ENCODE data around the gene ATP7B.

Gene ATP7B

DNA sequence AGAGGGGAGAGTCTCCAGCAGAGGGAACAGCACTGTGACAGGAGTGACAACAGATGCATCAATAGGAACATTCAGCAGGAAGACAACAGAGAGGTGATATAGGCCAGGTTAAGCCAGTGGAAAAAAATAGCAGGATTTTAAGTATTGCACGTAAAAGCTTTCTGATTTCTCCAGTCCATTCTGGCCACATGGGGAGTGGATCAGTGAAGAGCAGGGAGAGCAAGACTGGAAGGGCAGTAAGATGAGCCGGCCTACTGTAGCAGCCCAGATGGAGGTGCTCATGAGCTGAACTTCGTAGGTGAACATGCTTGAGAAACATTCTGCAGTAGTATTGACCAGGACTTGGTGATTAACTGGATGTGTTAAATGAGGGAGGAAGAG, 15.0 kb upstream of the ATP7B start:
- peaks cover 12 to 36% of the 10 kb centered on the region in 2 donors for H3K36me3 ChIP-seq (ENCODE audit: control insufficient read depth in 1 of 2, insufficient read depth in 2 of 2, low read length in 2 of 2)
- H3K27ac ChIP-seq (ENCODE audit: low read length), result no peak overlapping the region
- no peaks in the 10 kb centered on the region for H3K9me3 ChIP-seq (ENCODE audit: control insufficient read depth in 1 of 2, low read length in 2 of 2)
- no peak overlapping the region for H3K4me3 ChIP-seq (ENCODE audit: low read depth in 1 of 2, low read length in 2 of 2)
- H3K4me1 ChIP-seq (ENCODE audit: control insufficient read depth in 1 of 2, insufficient read depth in 2 of 2, low read length in 2 of 2), result no peaks in the 10 kb centered on the region
- H3K27me3 ChIP-seq (ENCODE audit: low read depth, low read length), result no peaks in the 10 kb centered on the region

GRCh38 chr13:52025475-52026245, 14.4 kb upstream of the ATP7B start:
- Histone ChIP-seq H3K27ac (ENCODE audit: low read length) (no peak overlapping the region), H3K27me3 (ENCODE audit: low read depth, low read length) (no peaks in the 10 kb centered on the region), H3K36me3 (ENCODE audit: control insufficient read depth in 1 of 2, insufficient read depth in 2 of 2, low read length in 2 of 2) (peaks cover 13 to 40% of the 10 kb centered on the region in 2 donors), H3K9me3 (ENCODE audit: control insufficient read depth in 1 of 2, low read length in 2 of 2) (no peaks in the 10 kb centered on the region), H3K4me3 (ENCODE audit: low read depth in 1 of 2, low read length in 2 of 2) (no peak overlapping the region), H3K4me1 (ENCODE audit: control insufficient read depth in 1 of 2, insufficient read depth in 2 of 2, low read length in 2 of 2) (no peaks in the 10 kb centered on the region)

GRCh38 chr13:52024481-52024880, 13.2 kb upstream of the ATP7B start, which contains the start of gene UTP14C:
TSS of gene UTP14C (plus strand) at chr13:52024691. CDS start at chr13:52028805, 4,114 bp downstream.
- peaks cover 21 to 52% of the 10 kb centered on the region in 2 donors for H3K36me3 ChIP-seq (ENCODE audit: control insufficient read depth in 1 of 2, insufficient read depth in 2 of 2, low read length in 2 of 2)

DNA sequence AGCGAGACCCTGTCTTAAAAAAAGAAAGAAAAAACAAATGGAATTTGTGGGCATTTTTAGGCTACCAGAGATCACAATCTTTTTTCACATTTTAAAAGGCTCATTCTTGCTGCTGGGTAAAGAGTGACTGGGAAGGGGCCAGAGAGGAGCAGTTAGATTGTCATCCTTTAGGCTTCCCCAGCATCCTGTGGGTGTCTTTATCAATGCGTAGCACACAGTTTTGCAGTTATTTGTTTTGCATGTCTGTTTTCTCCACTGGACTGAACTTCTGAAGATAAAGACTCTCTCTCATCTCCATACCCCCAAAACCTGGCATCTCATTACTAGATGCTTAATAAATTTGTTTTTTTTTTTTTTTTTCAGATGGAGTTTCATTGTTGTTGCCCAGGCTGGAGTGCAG, 11.1 kb upstream of the ATP7B start:
- Histone ChIP-seq H3K4me1 (ENCODE audit: control insufficient read depth in 1 of 2, insufficient read depth in 2 of 2, low read length in 2 of 2) (no peaks in the 10 kb centered on the region), H3K4me3 (ENCODE audit: low read depth in 1 of 2, low read length in 2 of 2) (no peak overlapping the region), H3K9me3 (ENCODE audit: control insufficient read depth in 1 of 2, low read length in 2 of 2) (no peaks in the 10 kb centered on the region), H3K27ac (ENCODE audit: low read length) (no peak overlapping the region), H3K27me3 (ENCODE audit: low read depth, low read length) (no peaks in the 10 kb centered on the region), H3K36me3 (ENCODE audit: control insufficient read depth in 1 of 2, insufficient read depth in 2 of 2, low read length in 2 of 2) (peaks cover 21 to 56% of the 10 kb centered on the region in 2 donors)

More at GRCh38 chr13:52024481-52024880, 13.2 kb upstream of the ATP7B start, which contains the start of gene UTP14C:
- no peaks in the 10 kb centered on the region for H3K27me3 ChIP-seq (ENCODE audit: low read depth, low read length)
- no peak within 1 kb of the TSS for H3K4me3 ChIP-seq (ENCODE audit: low read depth in 1 of 2, low read length in 2 of 2)
- no peak within 1 kb of the TSS for H3K27ac ChIP-seq (ENCODE audit: low read length)
- no peaks in the 10 kb centered on the region for H3K9me3 ChIP-seq (ENCODE audit: control insufficient read depth in 1 of 2, low read length in 2 of 2)
- no peaks in the 10 kb centered on the region for H3K4me1 ChIP-seq (ENCODE audit: control insufficient read depth in 1 of 2, insufficient read depth in 2 of 2, low read length in 2 of 2)

- no peak overlapping the region for H3K4me3 ChIP-seq (ENCODE audit: low read depth in 1 of 2, low read length in 2 of 2)
- H3K4me1 ChIP-seq (ENCODE audit: control insufficient read depth in 1 of 2, insufficient read depth in 2 of 2, low read length in 2 of 2), result no peaks in the 10 kb centered on the region
- peaks cover 21 to 46% of the 10 kb centered on the region in 2 donors for H3K36me3 ChIP-seq (ENCODE audit: control insufficient read depth in 1 of 2, insufficient read depth in 2 of 2, low read length in 2 of 2)
- H3K27me3 ChIP-seq (ENCODE audit: low read depth, low read length), result no peaks in the 10 kb centered on the region
- H3K27ac ChIP-seq (ENCODE audit: low read length), result no peak overlapping the region
- no peaks in the 10 kb centered on the region for H3K9me3 ChIP-seq (ENCODE audit: control insufficient read depth in 1 of 2, low read length in 2 of 2)
Observed at GRCh38 chr13:52020191-52020590, 8.9 kb upstream of the ATP7B start.

GRCh38 chr13:52016296-52016695, 5.0 kb upstream of the ATP7B start:
- H3K27me3 ChIP-seq (ENCODE audit: low read depth, low read length), result no peaks in the 10 kb centered on the region
- H3K4me3 ChIP-seq (ENCODE audit: low read depth in 1 of 2, low read length in 2 of 2), result no peak overlapping the region
- H3K4me1 ChIP-seq (ENCODE audit: control insufficient read depth in 1 of 2, insufficient read depth in 2 of 2, low read length in 2 of 2), result peaks cover 3 to 18% of the 10 kb centered on the region in 2 donors
- peaks cover 9 to 30% of the 10 kb centered on the region in 2 donors for H3K36me3 ChIP-seq (ENCODE audit: control insufficient read depth in 1 of 2, insufficient read depth in 2 of 2, low read length in 2 of 2)
- H3K9me3 ChIP-seq (ENCODE audit: control insufficient read depth in 1 of 2, low read length in 2 of 2), result no peaks in the 10 kb centered on the region
- no peak overlapping the region for H3K27ac ChIP-seq (ENCODE audit: low read length)

DNA sequence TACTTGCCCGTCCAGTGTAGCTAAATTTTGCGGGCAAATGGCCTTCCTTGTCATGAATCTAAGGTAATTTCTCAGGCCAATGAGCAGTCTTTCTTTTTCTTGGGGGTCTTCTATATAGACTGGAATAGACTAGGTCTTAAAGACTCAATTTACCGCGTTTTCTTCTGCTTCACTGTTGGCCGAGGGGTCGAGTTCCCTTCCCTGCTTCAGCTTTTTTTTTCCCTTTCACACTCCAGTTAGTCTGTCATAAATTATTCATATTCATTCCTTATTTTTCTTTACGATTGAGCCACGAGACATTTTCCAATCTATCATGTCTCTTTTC, 1.2 kb upstream of the ATP7B start:
- no peaks in the 10 kb centered on the region for H3K27me3 ChIP-seq (ENCODE audit: low read depth, low read length)
- peak overlapping the region; percentile 92 for H3K27ac ChIP-seq (ENCODE audit: low read length)
- H3K36me3 ChIP-seq (ENCODE audit: control insufficient read depth in 1 of 2, insufficient read depth in 2 of 2, low read length in 2 of 2), result peaks cover 0 to 1% of the 10 kb centered on the region in 2 donors
- no peaks in the 10 kb centered on the region for H3K9me3 ChIP-seq (ENCODE audit: control insufficient read depth in 1 of 2, low read length in 2 of 2)
- peak overlapping the region; percentile 100 for H3K4me3 ChIP-seq (ENCODE audit: low read depth in 1 of 2, low read length in 2 of 2)
- peaks cover 9 to 24% of the 10 kb centered on the region in 2 donors for H3K4me1 ChIP-seq (ENCODE audit: control insufficient read depth in 1 of 2, insufficient read depth in 2 of 2, low read length in 2 of 2)

DNA sequence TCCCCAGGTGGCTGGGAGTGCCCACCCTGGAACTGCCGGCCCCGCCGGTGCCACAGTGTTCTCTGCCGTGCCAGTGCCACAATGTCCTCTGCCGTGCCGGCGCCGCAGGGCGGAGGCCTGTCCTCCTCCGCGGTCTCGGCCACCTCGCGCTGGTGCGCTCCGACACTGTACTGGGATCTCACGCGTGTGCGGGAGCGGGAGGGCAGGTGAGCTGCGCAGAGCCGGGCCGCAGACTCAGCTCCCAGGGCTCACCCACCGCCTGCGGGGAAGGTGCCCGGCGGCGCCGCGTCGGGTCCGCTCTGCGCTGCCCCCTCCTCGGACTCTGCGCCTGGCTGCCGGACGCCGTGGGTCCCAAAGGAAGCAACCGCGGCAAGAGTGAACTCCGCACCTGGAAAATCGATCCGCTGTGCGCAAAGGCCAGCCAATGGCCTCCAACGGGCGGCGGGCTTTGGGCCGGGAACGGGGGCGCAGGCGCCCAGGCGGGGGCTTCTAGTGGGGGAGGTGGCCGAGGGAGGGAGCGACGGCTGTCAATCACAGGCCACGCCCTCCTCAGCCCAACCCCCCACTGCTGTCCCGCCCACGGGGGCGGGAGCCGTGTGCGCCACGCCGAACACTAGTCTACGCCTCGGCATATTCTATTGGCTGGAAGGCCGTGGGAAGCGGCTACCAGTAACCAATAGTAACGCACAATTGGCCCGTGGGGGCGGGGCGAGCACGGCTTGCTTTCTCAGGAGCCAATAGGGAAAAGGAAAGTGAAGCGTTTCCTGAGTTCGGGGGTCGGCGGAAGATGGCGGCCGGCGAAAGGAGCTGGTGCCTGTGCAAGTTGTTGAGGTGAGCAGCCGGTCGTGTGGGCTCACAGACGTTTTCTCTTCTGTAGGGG, 622 bp upstream of the ATP7B start, which contains the start of gene ALG11:
TSS of gene ALG11 (plus strand) at position 767 of the 880 bp plus-strand sequence. CDS start at position 788, 21 bp downstream.
- Histone ChIP-seq H3K4me3 (ENCODE audit: low read depth in 1 of 2, low read length in 2 of 2) (peak within 1 kb of the TSS; percentile 100), H3K4me1 (ENCODE audit: control insufficient read depth in 1 of 2, insufficient read depth in 2 of 2, low read length in 2 of 2) (peaks cover 9 to 24% of the 10 kb centered on the region in 2 donors), H3K9me3 (ENCODE audit: control insufficient read depth in 1 of 2, low read length in 2 of 2) (no peaks in the 10 kb centered on the region), H3K27me3 (ENCODE audit: low read depth, low read length) (no peaks in the 10 kb centered on the region), H3K27ac (ENCODE audit: low read length) (peak within 1 kb of the TSS; percentile 92), H3K36me3 (ENCODE audit: control insufficient read depth in 1 of 2, insufficient read depth in 2 of 2, low read length in 2 of 2) (no peaks in the 10 kb centered on the region)

GRCh38 chr13:52009946-52010345, 1.3 kb downstream of the ATP7B start:
- no peaks in the 10 kb centered on the region for H3K27me3 ChIP-seq (ENCODE audit: low read depth, low read length)
- peak overlapping the region in 1 of 2 donors; percentile 100 for H3K4me3 ChIP-seq (ENCODE audit: low read depth in 1 of 2, low read length in 2 of 2)
- H3K4me1 ChIP-seq (ENCODE audit: control insufficient read depth in 1 of 2, insufficient read depth in 2 of 2, low read length in 2 of 2), result peaks cover 9 to 23% of the 10 kb centered on the region in 2 donors
- no peaks in the 10 kb centered on the region for H3K36me3 ChIP-seq (ENCODE audit: control insufficient read depth in 1 of 2, insufficient read depth in 2 of 2, low read length in 2 of 2)
- no peaks in the 10 kb centered on the region for H3K9me3 ChIP-seq (ENCODE audit: control insufficient read depth in 1 of 2, low read length in 2 of 2)
- H3K27ac ChIP-seq (ENCODE audit: low read length), result no peak overlapping the region

GRCh38 chr13:52006523-52007245, 4.6 kb downstream of the ATP7B start:
- peaks cover 6 to 12% of the 10 kb centered on the region in 2 donors for H3K4me1 ChIP-seq (ENCODE audit: control insufficient read depth in 1 of 2, insufficient read depth in 2 of 2, low read length in 2 of 2)
- no peaks in the 10 kb centered on the region for H3K9me3 ChIP-seq (ENCODE audit: control insufficient read depth in 1 of 2, low read length in 2 of 2)
- no peaks in the 10 kb centered on the region for H3K27me3 ChIP-seq (ENCODE audit: low read depth, low read length)
- no peak overlapping the region for H3K27ac ChIP-seq (ENCODE audit: low read length)
- no peak overlapping the region for H3K4me3 ChIP-seq (ENCODE audit: low read depth in 1 of 2, low read length in 2 of 2)
- H3K36me3 ChIP-seq (ENCODE audit: control insufficient read depth in 1 of 2, insufficient read depth in 2 of 2, low read length in 2 of 2), result no peaks in the 10 kb centered on the region
